HG03378 (cell line): Measurements from ENCODE around the gene DOCK10.

ENCODE experiments used
- ATAC-seq: cut with Tn5 transposase; IDR thresholded peaks from one replicate; pipeline ENCODE4 v1.9.1; 2021; ENCODE audit warnings: mild to moderate bottlenecking, moderate library complexity; ENCODE audit not compliant: unreplicated experiment

DOCK10 gene

DNA sequence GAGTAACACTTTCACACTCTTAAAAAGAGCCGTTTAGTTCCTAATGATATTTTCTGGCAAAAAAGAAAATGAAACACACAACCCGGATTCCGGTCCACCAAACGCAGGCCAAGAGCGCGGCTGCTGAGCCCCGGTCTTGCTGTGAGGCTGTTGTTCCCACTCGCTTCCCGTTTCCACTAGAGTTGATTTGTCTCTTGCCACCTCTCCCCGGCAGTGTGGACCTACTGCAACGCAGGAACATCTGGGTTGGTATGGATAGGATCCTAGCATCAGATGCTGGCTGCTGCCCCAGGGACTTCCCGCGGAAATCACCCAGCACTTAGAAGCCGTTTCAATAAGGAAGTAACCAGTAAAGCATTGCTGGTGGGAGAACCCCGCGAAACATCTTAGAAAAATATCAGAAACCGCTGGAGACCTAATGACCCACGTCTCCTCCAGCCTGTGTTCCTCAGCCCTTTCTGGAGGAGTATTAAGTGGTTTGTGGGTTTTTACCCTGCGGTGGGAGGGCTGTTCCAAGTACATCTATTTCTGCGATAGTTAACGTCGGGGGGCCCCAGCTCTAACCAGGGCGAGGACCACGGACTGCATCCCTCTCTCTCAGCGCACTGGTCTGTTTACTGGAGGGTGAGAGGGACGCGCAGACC lies 939 bp downstream of the DOCK10 start:
- peak; percentile 74 for ATAC-seq

DNA sequence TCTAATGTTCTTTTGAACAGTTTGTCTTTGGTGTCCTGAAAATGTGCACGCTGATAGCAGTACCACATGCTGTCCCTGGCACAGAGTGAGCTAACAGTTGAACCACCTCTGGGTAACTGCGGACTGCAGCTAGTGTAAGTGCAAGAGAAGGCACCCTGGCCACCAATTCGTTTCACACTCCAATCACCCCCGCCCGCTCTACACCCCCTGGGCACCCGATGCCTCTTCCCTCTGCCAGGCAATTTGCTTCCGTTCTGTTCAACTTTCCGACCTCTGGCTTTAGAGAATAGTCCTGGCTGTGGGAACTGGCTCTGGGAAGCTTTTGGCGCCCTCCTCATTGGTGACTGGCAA lies 1.4 kb downstream of the DOCK10 start:
- ATAC-seq: peak; percentile 23

DNA sequence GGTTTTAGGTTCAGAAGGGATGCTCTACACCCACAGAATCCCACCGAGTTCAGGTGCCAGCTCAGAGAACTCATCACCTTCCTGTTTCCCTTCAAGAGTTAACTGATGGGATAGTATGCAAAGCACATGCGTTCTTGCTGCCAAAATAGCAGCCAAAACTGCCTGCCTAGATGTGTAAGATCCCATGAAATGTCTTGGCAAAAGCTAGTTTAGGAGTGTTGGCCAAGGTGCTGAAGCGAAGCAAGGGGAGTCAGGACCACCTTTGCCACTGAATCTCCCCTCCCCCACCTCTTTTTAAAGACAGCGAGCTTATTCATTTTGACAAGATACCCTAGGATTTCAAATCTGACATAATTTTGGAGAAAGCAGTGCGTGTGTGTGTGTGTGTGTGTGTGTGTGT lies 2.1 kb downstream of the DOCK10 start:
- no peak for ATAC-seq

GRCh38 chr2:225038231-225038523 lies 4.1 kb downstream of the DOCK10 start:
- ATAC-seq: no peak

DNA sequence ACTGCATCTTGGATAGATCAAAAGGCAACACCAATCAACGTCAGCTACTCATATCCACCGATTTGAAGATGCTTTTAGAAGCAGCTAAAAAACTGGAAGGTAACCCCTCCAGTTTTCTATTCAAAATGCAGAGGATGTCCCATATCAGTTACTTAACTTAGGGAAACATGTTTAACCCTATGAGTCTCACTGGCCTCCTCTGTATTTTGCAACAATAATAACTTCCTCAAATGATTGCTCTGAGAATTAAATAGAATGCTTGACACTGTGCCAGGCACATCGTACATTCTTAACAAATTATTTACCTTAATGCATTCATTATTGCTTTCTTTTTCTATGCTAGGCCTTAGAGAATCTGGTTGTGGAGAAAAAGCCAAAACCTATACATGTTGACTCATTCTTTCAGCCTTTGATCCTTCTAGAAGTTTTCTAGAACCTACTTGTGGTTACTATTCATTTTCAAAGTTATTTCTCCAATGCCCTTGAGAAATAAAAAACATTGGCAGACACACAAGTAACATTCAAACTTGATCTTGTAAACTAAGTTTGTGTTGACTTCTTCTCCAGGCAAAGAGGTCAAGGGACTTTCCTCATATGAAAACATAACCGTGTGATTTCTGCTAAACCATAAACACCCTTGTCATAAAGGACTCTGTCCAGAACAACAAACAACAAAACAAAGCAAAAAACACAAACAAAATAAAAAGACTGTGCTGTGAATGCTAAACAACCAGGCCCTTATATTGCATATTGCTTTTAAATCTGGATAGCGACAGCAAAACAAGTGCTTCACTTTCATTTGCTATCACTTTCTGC lies 4.6 kb downstream of the DOCK10 start:
- ATAC-seq: no peak

DNA sequence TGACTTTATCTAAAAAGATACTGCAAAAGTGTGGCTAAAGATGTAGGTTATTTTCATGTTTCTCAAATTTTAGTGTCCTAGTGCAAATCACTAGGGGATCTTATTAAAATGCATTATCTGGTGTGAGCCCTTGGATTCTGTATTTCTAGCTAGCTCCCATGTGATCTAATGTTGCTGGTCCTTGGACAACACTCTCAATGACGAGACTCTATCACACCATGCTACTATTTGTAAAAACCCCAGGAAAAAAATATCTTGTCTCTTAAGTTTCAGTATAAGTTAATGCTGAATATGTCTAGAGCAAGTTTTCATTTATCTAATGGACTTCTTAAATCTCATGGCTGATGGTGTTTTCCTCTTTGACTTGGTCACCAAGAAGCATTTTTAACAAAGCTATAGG lies 5.8 kb downstream of the DOCK10 start:
- ATAC-seq: no peak

DNA sequence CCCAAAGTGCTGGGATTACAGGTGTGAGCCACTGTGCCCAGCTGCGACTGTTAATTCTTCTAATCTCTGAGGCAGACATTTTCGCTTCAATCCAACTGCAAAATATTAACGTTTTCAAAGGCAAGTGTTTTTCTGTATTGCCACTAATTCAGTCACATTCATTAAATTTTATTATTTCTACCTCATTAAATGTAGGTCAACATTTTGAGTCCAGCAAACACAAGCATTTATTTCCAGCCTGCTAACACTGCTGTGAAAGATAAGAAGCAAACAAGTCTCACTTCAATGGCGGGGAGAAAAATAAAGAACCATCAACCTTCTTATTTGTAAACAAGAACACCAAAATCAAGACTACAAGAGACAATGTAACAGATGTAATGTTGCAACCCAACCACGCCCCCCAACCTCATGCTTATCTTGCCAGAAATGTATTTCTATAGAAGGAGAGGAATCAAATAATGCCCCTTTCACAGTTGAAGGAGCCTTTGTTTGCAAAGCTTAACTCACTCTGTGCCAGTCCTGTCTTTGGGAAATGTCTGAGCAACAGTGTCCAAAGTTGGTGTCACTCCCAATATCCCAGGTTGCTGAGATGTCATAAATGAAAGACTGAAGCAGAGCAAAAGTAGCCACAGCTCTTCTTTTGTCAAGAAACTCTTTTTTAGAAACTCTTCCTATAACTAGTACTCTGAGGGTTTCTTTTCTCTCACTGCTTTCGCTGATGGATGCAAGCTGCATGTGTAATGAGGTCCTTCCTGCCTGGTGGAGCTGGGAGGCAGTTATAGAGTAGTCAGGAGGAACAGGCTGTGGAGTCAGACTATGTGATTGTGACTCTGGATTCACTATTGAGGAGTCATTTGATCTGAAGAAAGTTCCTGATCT lies 8.6 kb downstream of the DOCK10 start:
- ATAC-seq: no peak

DNA sequence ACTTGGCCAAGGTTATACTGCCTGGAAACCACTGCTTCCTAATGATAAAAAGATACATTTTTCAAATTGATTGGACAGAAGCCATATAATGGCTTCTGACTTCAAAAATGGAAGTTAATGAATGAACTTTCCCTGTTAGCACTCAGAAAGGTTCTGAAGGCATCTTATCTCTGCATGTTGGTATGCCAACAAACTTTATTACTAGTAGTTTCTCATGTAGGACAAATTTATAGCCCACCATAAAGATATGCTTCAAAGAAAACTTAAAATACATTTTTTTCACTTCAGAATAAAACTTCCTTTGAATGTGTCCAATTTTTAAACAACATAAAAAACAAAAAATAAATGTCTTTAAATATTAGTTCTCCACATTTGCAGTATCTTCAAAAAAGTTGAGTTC lies 10.0 kb downstream of the DOCK10 start:
- no peak for ATAC-seq

GRCh38 chr2:225031599-225031998 lies 10.7 kb downstream of the DOCK10 start:
- no peak for ATAC-seq

DNA sequence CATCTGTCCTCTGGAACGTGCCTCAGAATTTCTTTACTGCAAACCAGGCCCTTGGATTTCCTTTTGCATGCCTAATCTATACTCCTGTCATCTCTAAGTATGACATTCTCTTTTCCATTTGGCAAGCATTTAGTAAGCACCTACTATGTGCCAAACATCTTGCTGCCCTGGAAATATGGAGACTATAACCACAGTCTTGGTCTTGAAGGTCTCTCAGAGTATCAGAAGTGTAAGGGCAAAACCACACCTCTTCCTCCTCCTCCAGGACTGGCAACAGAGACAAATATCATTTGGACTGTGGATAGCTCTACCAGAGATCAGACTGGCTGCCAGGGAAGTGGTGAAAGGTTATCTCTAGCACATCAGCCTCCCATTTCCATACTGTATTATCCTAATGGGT lies 11.4 kb downstream of the DOCK10 start:
- ATAC-seq: no peak

DNA sequence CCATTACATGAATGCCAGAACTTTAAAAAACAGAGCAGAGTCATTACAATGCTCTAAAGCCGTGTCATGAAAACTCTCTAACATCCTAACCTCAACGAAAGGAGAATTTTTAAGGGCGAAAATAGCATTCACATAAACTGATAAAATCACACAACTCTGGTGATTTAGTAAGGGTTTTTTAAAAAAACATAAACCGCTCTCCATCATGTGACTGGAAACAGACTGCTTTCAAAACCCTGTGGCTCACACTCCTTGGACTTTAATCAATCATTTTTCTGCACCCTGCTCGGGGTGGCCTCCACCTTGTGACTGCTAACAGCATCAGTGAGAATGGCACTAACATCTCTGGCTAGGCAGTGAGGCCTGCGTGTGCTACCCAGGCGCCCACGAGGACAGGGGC lies 12.1 kb downstream of the DOCK10 start:
- ATAC-seq: no peak

GRCh38 chr2:225028572-225028971 lies 13.7 kb downstream of the DOCK10 start:
- no peak for ATAC-seq

DNA sequence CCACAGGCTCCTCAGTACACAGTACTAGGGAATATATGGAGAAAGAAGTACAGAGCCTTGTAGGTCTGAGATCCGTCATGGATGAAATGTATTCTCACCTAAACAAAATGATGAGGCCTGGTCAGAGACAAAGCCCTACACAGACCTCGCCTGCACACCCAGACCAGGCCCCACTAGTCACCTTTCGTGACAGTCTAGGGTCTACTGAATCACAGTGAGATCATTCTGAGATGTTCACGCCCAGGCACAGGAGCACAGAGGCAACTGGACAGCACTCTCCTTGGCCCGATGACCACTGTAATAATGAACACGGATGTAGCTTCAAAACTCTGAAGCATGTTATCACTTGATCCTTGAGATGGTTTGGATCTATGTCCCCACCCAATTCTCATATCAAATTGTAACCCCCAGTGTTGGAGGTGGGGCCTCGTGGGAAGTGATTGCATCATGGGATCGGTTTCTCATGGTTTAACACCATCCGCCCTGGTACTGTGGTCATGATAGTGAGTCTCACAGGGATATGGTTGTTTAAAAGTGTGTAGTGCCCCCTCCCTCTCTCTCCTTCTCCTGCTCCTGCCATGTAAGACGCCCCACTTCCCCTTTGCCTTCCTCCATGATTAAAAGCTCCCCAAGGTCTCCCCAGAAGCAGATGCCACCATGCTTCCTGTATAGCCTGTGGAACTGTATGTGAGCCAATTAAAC lies 15.1 kb downstream of the DOCK10 start:
- no peak for ATAC-seq

- peak; percentile 35 for ATAC-seq
Measured at GRCh38 chr2:225025917-225026571, 16.2 kb downstream of the DOCK10 start.

GRCh38 chr2:225022188-225022587 lies 20.1 kb downstream of the DOCK10 start:
- ATAC-seq: no peak

GRCh38 chr2:225020168-225020849 lies 22.0 kb downstream of the DOCK10 start:
- ATAC-seq: no peak

GRCh38 chr2:225019105-225019504 lies 23.2 kb downstream of the DOCK10 start:
- ATAC-seq: no peak

- ATAC-seq: no peak
Measured at GRCh38 chr2:225017713-225018112, 24.6 kb downstream of the DOCK10 start.

- ATAC-seq: no peak
Measured at GRCh38 chr2:225017098-225017685, 25.1 kb downstream of the DOCK10 start.
